Ovary (tissue), 3 donors: ENCODE data around the gene C1orf185.

Experiments used
- EP300 ChIP-seq: sonication (generic); formaldehyde crosslinking; IDR thresholded peaks from one replicate; pipeline ENCODE4 v1.6.1; 2017; ENCODE audit warnings: antibody characterized with exemption
- TF ChIP-seq, protein P1 (sequence below), 3 donors: fragments of 450-650 bp in 2 of 3; fragments of 200-600 bp in 1 of 3; IDR thresholded peaks; one replicate each; pipeline versions ENCODE4 v1.5.1 to v1.8.0; 2016 to 2022; ENCODE audit warnings: antibody characterized with exemption in 3 of 3, mild to moderate bottlenecking in 1 of 3
- donor health status: DM: no; HTN: no; CAD: no.

- no peak for TF ChIP-seq EP300
- TF ChIP-seq, protein P1, sequence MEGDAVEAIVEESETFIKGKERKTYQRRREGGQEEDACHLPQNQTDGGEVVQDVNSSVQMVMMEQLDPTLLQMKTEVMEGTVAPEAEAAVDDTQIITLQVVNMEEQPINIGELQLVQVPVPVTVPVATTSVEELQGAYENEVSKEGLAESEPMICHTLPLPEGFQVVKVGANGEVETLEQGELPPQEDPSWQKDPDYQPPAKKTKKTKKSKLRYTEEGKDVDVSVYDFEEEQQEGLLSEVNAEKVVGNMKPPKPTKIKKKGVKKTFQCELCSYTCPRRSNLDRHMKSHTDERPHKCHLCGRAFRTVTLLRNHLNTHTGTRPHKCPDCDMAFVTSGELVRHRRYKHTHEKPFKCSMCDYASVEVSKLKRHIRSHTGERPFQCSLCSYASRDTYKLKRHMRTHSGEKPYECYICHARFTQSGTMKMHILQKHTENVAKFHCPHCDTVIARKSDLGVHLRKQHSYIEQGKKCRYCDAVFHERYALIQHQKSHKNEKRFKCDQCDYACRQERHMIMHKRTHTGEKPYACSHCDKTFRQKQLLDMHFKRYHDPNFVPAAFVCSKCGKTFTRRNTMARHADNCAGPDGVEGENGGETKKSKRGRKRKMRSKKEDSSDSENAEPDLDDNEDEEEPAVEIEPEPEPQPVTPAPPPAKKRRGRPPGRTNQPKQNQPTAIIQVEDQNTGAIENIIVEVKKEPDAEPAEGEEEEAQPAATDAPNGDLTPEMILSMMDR (IDR thresholded peaks at IDR 0.05), result no peak
Measured at GRCh38 chr1:51172811-51173210, 70.8 kb downstream of the C1orf185 start.
